Activated CD4-positive, alpha-beta memory T cell treated with anti-CD3 and anti-CD28 coated beads for 36 hours (primary cell): Measurements from ENCODE around the gene STXBP6. TPM values are rescaled to one million over a fixed set of nuclear protein-coding genes. Genes with fewer than 3 reads are reported as not detected.
"Not testable (repeated sequence)": the region's sequence is repeated elsewhere in the genome, so short reads cannot be mapped to it uniquely, and the experiment has no call there.

Source experiments
- CTCF ChIA-PET: fragments of 350-600 bp; sonication (Branson Sonifier 250); formaldehyde crosslinking; loops from one replicate; lab custom pipeline; 2021; ENCODE audit warnings: antibody characterized with exemption, inconsistent platforms; lab: Charles Lee
- POLR2A ChIA-PET: fragments of 350-600 bp; sonication (Branson Sonifier 250); formaldehyde crosslinking; loops from one replicate; lab custom pipeline; 2021; ENCODE audit warnings: antibody characterized with exemption; lab: Charles Lee
- DNase-seq: peaks from one replicate; pipeline ENCODE4 v3.0.0-alpha.2; 2020
- H3K27ac Mint-ChIP-seq: one replicate; pipeline ENCODE4 v1.8.0; 2021; ENCODE audit warnings: mixed read lengths
- H3K27me3 Mint-ChIP-seq: one replicate; pipeline ENCODE4 v1.8.0; 2021; ENCODE audit warnings: mixed read lengths
- H3K36me3 Mint-ChIP-seq: one replicate; pipeline ENCODE4 v1.8.0; 2021; ENCODE audit warnings: mixed read lengths
- H3K4me1 Mint-ChIP-seq: one replicate; pipeline ENCODE4 v1.8.0; 2021; ENCODE audit warnings: low read depth, mixed read lengths
- H3K4me3 Mint-ChIP-seq: one replicate; pipeline ENCODE4 v1.8.0; 2021; ENCODE audit warnings: mild to moderate bottlenecking, mixed read lengths
- H3K9me3 Mint-ChIP-seq: one replicate; pipeline ENCODE4 v1.8.0; 2021; ENCODE audit warnings: mixed read lengths
- intact Hi-C: fragments of 100-400 bp; cut with micrococcal nuclease; formaldehyde crosslinking; loops from one replicate; pipeline ENCODE4 v1.15.1; 2023
- total RNA-seq, 2 experiments: library from RNA; stranded (reverse); gene quantifications; one replicate each; pipeline ENCODE4 v1.2.3, GENCODE V29; 2021

STXBP6 gene
- total RNA-seq, 2 experiments from 2014 or later, result not detected

- DNase-seq, result no peak
- peaks cover 12% of the 10 kb centered on the region for H3K27me3 Mint-ChIP-seq
- H3K36me3 Mint-ChIP-seq, result no peaks in the 10 kb centered on the region
- H3K27ac Mint-ChIP-seq, result no peak overlapping the region
- intact Hi-C loops, result no loop called here
- no peaks in the 10 kb centered on the region for H3K9me3 Mint-ChIP-seq
- ChIA-PET CTCF (no interaction called here), POLR2A (no interaction called here)
- H3K4me1 Mint-ChIP-seq, result no peaks in the 10 kb centered on the region
- no peak overlapping the region for H3K4me3 Mint-ChIP-seq
Observed at GRCh38 chr14:24814346-24814745, 235.6 kb downstream of the STXBP6 start.

GRCh38 chr14:24813819-24814259, 236.1 kb downstream of the STXBP6 start:
- Mint-ChIP-seq H3K27ac (no peak overlapping the region), H3K9me3 (no peaks in the 10 kb centered on the region), H3K4me1 (no peaks in the 10 kb centered on the region), H3K36me3 (no peaks in the 10 kb centered on the region), H3K4me3 (no peak overlapping the region), H3K27me3 (peaks cover 10% of the 10 kb centered on the region)
- DNase-seq, result no peak
- ChIA-PET POLR2A (no interaction called here), CTCF (no interaction called here)
- intact Hi-C loops, result no loop called here

GRCh38 chr14:24813089-24813815, 236.7 kb downstream of the STXBP6 start:
- Mint-ChIP-seq H3K27me3 (peaks cover 11% of the 10 kb centered on the region), H3K27ac (no peak overlapping the region), H3K4me1 (no peaks in the 10 kb centered on the region), H3K4me3 (no peak overlapping the region), H3K9me3 (no peaks in the 10 kb centered on the region), H3K36me3 (no peaks in the 10 kb centered on the region)
- intact Hi-C loops, result no loop called here
- ChIA-PET POLR2A (no interaction called here), CTCF (no interaction called here)
- DNase-seq, result no peak

- Mint-ChIP-seq H3K9me3 (no peaks in the 10 kb centered on the region), H3K27ac (no peak overlapping the region), H3K4me3 (no peak overlapping the region), H3K36me3 (no peaks in the 10 kb centered on the region), H3K4me1 (no peaks in the 10 kb centered on the region), H3K27me3 (peaks cover 3% of the 10 kb centered on the region)
- POLR2A ChIA-PET, result no interaction called here
- no peak for DNase-seq
- intact Hi-C loops, result loop anchor here (5.0 kb wide), 2 partner anchors 183 to 343 kb away; no protein-coding TSS in a partner anchor
- CTCF ChIA-PET, result interaction anchor here (0.8 to 1.3 kb wide), 2 partner anchors 99 to 322 kb away, joined by 3 to 4 read pairs; no protein-coding TSS in a partner anchor
Observed at GRCh38 chr14:24809135-24809534, 240.8 kb downstream of the STXBP6 start.

GRCh38 chr14:24808412-24808811, 241.5 kb downstream of the STXBP6 start:
- H3K36me3 Mint-ChIP-seq, result no peaks in the 10 kb centered on the region
- H3K4me1 Mint-ChIP-seq, result no peaks in the 10 kb centered on the region
- no peaks in the 10 kb centered on the region for H3K9me3 Mint-ChIP-seq
- no peak overlapping the region for H3K4me3 Mint-ChIP-seq
- intact Hi-C loops, result loop anchor here (5.0 kb wide), 2 partner anchors 184 to 344 kb away; no protein-coding TSS in a partner anchor
- CTCF ChIA-PET, result no interaction called here
- POLR2A ChIA-PET, result no interaction called here
- peaks cover 3% of the 10 kb centered on the region for H3K27me3 Mint-ChIP-seq
- H3K27ac Mint-ChIP-seq, result no peak overlapping the region
- no peak for DNase-seq

- intact Hi-C loops, result loop anchor here (2.0 to 5.0 kb wide), 3 partner anchors 186 to 346 kb away; no protein-coding TSS in a partner anchor
- CTCF ChIA-PET, result interaction anchor here (0.8 to 2.6 kb wide), 10 partner anchors 14 to 329 kb away, joined by 3 to 11 read pairs (median 4); no protein-coding TSS in a partner anchor
- H3K4me1 Mint-ChIP-seq, result no peaks in the 10 kb centered on the region
- peak; percentile 56 for DNase-seq
- peaks cover 2% of the 10 kb centered on the region for H3K27me3 Mint-ChIP-seq
- H3K4me3 Mint-ChIP-seq, result no peak overlapping the region
- H3K27ac Mint-ChIP-seq, result no peak overlapping the region
- POLR2A ChIA-PET, result no interaction called here
- H3K9me3 Mint-ChIP-seq, result no peaks in the 10 kb centered on the region
- H3K36me3 Mint-ChIP-seq, result no peaks in the 10 kb centered on the region
Observed at GRCh38 chr14:24806061-24806678, 243.8 kb downstream of the STXBP6 start.

GRCh38 chr14:24804552-24805212, 245.3 kb downstream of the STXBP6 start:
- CTCF ChIA-PET, result interaction anchor here (1.1 to 2.6 kb wide), 4 partner anchors 94 to 343 kb away, joined by 3 to 11 read pairs (median 5); no protein-coding TSS in a partner anchor
- Mint-ChIP-seq H3K36me3 (no peaks in the 10 kb centered on the region), H3K27me3 (peaks cover 2% of the 10 kb centered on the region), H3K4me3 (no peak overlapping the region), H3K9me3 (no peaks in the 10 kb centered on the region), H3K27ac (no peak overlapping the region), H3K4me1 (no peaks in the 10 kb centered on the region)
- DNase-seq, result no peak
- POLR2A ChIA-PET, result no interaction called here
- intact Hi-C loops, result loop anchor here (5.0 kb wide), 2 partner anchors 188 to 348 kb away; no protein-coding TSS in a partner anchor

- intact Hi-C loops, result no loop called here
- Mint-ChIP-seq H3K9me3 (no peaks in the 10 kb centered on the region), H3K36me3 (no peaks in the 10 kb centered on the region), H3K4me3 (no peak overlapping the region), H3K27ac (no peak overlapping the region), H3K4me1 (no peaks in the 10 kb centered on the region), H3K27me3 (peaks cover 2% of the 10 kb centered on the region)
- CTCF ChIA-PET, result interaction anchor here (1.7 kb wide), 1 partner anchor 198 kb away, joined by 3 read pairs; no protein-coding TSS in a partner anchor
- POLR2A ChIA-PET, result interaction anchor here (0.6 kb wide), 1 partner anchor 170 kb away, joined by 3 read pairs; no protein-coding TSS in a partner anchor
- no peak for DNase-seq
Observed at GRCh38 chr14:24803933-24804494, 245.9 kb downstream of the STXBP6 start.

GRCh38 chr14:24803426-24803825, 246.5 kb downstream of the STXBP6 start:
- H3K4me1 Mint-ChIP-seq, H3K36me3 Mint-ChIP-seq, H3K27ac Mint-ChIP-seq, DNase-seq, H3K9me3 Mint-ChIP-seq, CTCF ChIA-PET, H3K27me3 Mint-ChIP-seq, intact Hi-C loops, H3K4me3 Mint-ChIP-seq: not testable (repeated sequence)
- POLR2A ChIA-PET, result interaction anchor here (0.6 kb wide), 1 partner anchor 171 kb away, joined by 3 read pairs; no protein-coding TSS in a partner anchor

GRCh38 chr14:24802236-24802635, 247.7 kb downstream of the STXBP6 start:
- Mint-ChIP-seq H3K27ac (no peak overlapping the region), H3K36me3 (no peaks in the 10 kb centered on the region), H3K4me3 (no peak overlapping the region), H3K27me3 (no peaks in the 10 kb centered on the region), H3K9me3 (no peaks in the 10 kb centered on the region), H3K4me1 (peaks cover 2% of the 10 kb centered on the region)
- DNase-seq, result no peak
- CTCF ChIA-PET, result no interaction called here
- POLR2A ChIA-PET, result no interaction called here
- intact Hi-C loops, result no loop called here

GRCh38 chr14:24801024-24801423, 248.9 kb downstream of the STXBP6 start:
- intact Hi-C loops, result no loop called here
- Mint-ChIP-seq H3K4me1 (peaks cover 2% of the 10 kb centered on the region), H3K27me3 (no peaks in the 10 kb centered on the region), H3K36me3 (no peaks in the 10 kb centered on the region), H3K9me3 (no peaks in the 10 kb centered on the region), H3K4me3 (no peak overlapping the region), H3K27ac (no peak overlapping the region)
- ChIA-PET POLR2A (no interaction called here), CTCF (interaction anchor here (0.7 kb wide), 1 partner anchor 117 kb away, joined by 3 read pairs; no protein-coding TSS in a partner anchor)
- no peak for DNase-seq
